Endothelial cell of umbilical vein (primary cell): ENCODE data around the gene NKRF. TPM values are rescaled to one million over a fixed set of nuclear protein-coding genes. Genes with fewer than 3 reads are reported as not detected.

Experiments
- BruUV-seq: library from RNA; stranded (reverse); fragments of 400-500 nt; replicated peaks from 2 replicates; lab custom pipeline; 2021; lab: Mats Ljungman, UMichigan
- CTCF ChIA-PET: fragments of 300-600, 350-600 bp; sonication (Branson Sonifier 250); formaldehyde crosslinking; loops from one replicate; lab custom pipeline; 2021; ENCODE audit warnings: antibody characterized with exemption, inconsistent platforms; lab: Charles Lee
- POLR2A ChIA-PET: fragments of 300-600, 350-600 bp; sonication (Branson Sonifier 250); formaldehyde crosslinking; loops from one replicate; lab custom pipeline; 2021; ENCODE audit warnings: antibody characterized with exemption, inconsistent platforms; lab: Charles Lee
- DNase-seq: peaks from one replicate; pipeline ENCODE4 v3.0.0-alpha.2; 2011; ENCODE audit warnings: low read depth, low spot score
- FAIRE-seq: peaks from 2 replicates; lab custom pipeline; 2011; peaks lifted over from hg19 to GRCh38; lab: Jason Lieb, UNC
- H2AFZ ChIP-seq: 2 replicates; pipeline ENCODE4 v1.6.0; 2012; ENCODE audit warnings: low read depth, low read length, control low read depth, inconsistent platforms
- H3K27ac ChIP-seq: 2 replicates; pipeline ENCODE4 v1.5.1; 2011; ENCODE audit warnings: low read depth, mild to moderate bottlenecking, control low read depth, low read length, moderate library complexity; ENCODE audit not compliant: insufficient read depth
- H3K27me3 ChIP-seq, 2 experiments: 2 replicates each; pipeline versions ENCODE4 v1.6.0 to v1.6.1; 2011; ENCODE audit warnings: low read length in 2 of 2, mixed read lengths in 1 of 2; ENCODE audit not compliant: control insufficient read depth in 2 of 2, insufficient read depth in 2 of 2
- H3K36me3 ChIP-seq, 2 experiments: 2 replicates in 1 of 2; 3 replicates in 1 of 2; pipeline ENCODE4 v1.5.1; 2011; ENCODE audit warnings: low read length in 2 of 2, mild to moderate bottlenecking in 1 of 2, moderate library complexity in 1 of 2; ENCODE audit not compliant: control insufficient read depth in 2 of 2, insufficient read depth in 2 of 2; ENCODE audit errors: extremely low read depth in 1 of 2
- H3K4me1 ChIP-seq: 3 replicates; pipeline ENCODE4 v1.5.1; 2011; ENCODE audit warnings: mild to moderate bottlenecking, low read length; ENCODE audit not compliant: control insufficient read depth, insufficient read depth; ENCODE audit errors: extremely low read depth
- H3K4me2 ChIP-seq: 2 replicates; pipeline ENCODE4 v1.6.1; 2011; ENCODE audit warnings: low read length, control low read depth, mixed read lengths; ENCODE audit not compliant: insufficient read depth
- H3K4me3 ChIP-seq, 3 experiments: fragments of 200-600 bp in 1 of 3; sonication (generic), shearing (Covaris generic) in 1 of 3; replicated peaks in 1 of 3; 2 replicates each; pipeline ENCODE4 v1.5.1; 2011 to 2016; ENCODE audit warnings: control low read depth in 3 of 3, low read length in 3 of 3, mild to moderate bottlenecking in 2 of 3, inconsistent platforms in 1 of 3, low read depth in 1 of 3, moderate library complexity in 1 of 3; ENCODE audit not compliant: insufficient read depth in 1 of 3
- H3K79me2 ChIP-seq: 2 replicates; pipeline ENCODE4 v1.6.0; 2012; ENCODE audit warnings: low read length, inconsistent platforms; ENCODE audit not compliant: control insufficient read depth, insufficient read depth
- H3K9ac ChIP-seq: replicated peaks from 2 replicates; pipeline ENCODE3; 2011; ENCODE audit warnings: low read length, control low read depth; ENCODE audit not compliant: insufficient read depth; ENCODE audit errors: extremely low read depth
- H3K9me1 ChIP-seq: replicated peaks from 3 replicates; pipeline ENCODE4 v1.6.0; 2011; ENCODE audit warnings: mild to moderate bottlenecking, low read length; ENCODE audit not compliant: control insufficient read depth, insufficient read depth; ENCODE audit errors: extremely low read depth
- H3K9me3 ChIP-seq: replicated peaks from 2 replicates; pipeline ENCODE4 v1.5.1; 2012; ENCODE audit warnings: low read length, inconsistent platforms; ENCODE audit not compliant: control insufficient read depth, insufficient read depth
- H4K20me1 ChIP-seq: replicated peaks from 2 replicates; pipeline ENCODE3; 2011; ENCODE audit warnings: mild to moderate bottlenecking, low read length; ENCODE audit not compliant: control insufficient read depth, insufficient read depth; ENCODE audit errors: extremely low read depth
- CTCF ChIP-seq, 2 donors: IDR thresholded peaks; 1 replicate in 1 of 2; 2 replicates in 1 of 2; pipeline ENCODE4 v1.5.1; 2011; ENCODE audit warnings: low read length in 2 of 2, mild to moderate bottlenecking in 2 of 2, moderate library complexity in 2 of 2, control low read depth in 1 of 2, inconsistent platforms in 1 of 2, low read depth in 1 of 2; ENCODE audit not compliant: insufficient read depth in 1 of 2; ENCODE audit errors: extremely low read depth in 1 of 2
- EZH2 ChIP-seq: IDR thresholded peaks from 2 replicates; pipeline ENCODE4 v1.6.1; 2012; ENCODE audit warnings: borderline replicate concordance, low read depth, mild to moderate bottlenecking, moderate library complexity, low read length, inconsistent platforms; ENCODE audit not compliant: severe bottlenecking
- FOS ChIP-seq: IDR thresholded peaks from 2 replicates; pipeline ENCODE4 v1.6.1; 2011; ENCODE audit warnings: mild to moderate bottlenecking, low read length, moderate library complexity, borderline replicate concordance; ENCODE audit not compliant: insufficient read depth
- GATA2 ChIP-seq: IDR thresholded peaks from 2 replicates; pipeline ENCODE4 v1.7.0; 2011; ENCODE audit warnings: low read depth, mild to moderate bottlenecking, moderate library complexity, mixed read lengths, low read length; ENCODE audit not compliant: insufficient read length, insufficient read depth
- JUN ChIP-seq: IDR thresholded peaks from 2 replicates; pipeline ENCODE4 v1.6.1; 2011; ENCODE audit warnings: borderline replicate concordance, low read depth; ENCODE audit not compliant: insufficient read length, insufficient read depth
- MAX ChIP-seq: IDR thresholded peaks from 2 replicates; pipeline ENCODE4 v1.6.1; 2011; ENCODE audit not compliant: insufficient read depth, insufficient read length
- MYC ChIP-seq: IDR thresholded peaks from one replicate; pipeline ENCODE4 v1.6.1; 2011; ENCODE audit warnings: mild to moderate bottlenecking, low read depth, low read length
- POLR2A ChIP-seq: IDR thresholded peaks from 2 replicates; pipeline ENCODE4 v1.6.1; 2012; ENCODE audit warnings: low read depth, mild to moderate bottlenecking, control low read depth, low read length
- dilution Hi-C: fragments of 300-500 bp; cut with MboI; formaldehyde crosslinking; loops from one replicate; pipeline ENCODE4 v1.15.0; 2019; ENCODE audit warnings: low sequenced_read_pairs; ENCODE audit not compliant: extremely low pct_ligation_motif_present
- intact Hi-C: fragments of 100-400 bp; cut with micrococcal nuclease; formaldehyde crosslinking; loops from one replicate; pipeline ENCODE4 v1.10.0; 2022
- polyA plus RNA-seq, 4 experiments: library from polyadenylated mRNA; depleted of rRNA in 3 of 4; stranded (reverse) in 3 of 4; unstranded in 1 of 4; fragments of >200 nt; gene quantifications; 2 replicates each; pipeline versions ENCODE4 v1.2.1 to v1.2.3, GENCODE V29; 2011 to 2012; ENCODE audit warnings: missing spikeins in 1 of 4
- total RNA-seq: library from RNA; stranded (reverse); gene quantifications from 2 replicates; pipeline ENCODE4 v1.2.3, GENCODE V29; 2021

NKRF gene
- total and polyA plus RNA-seq, 2 donors (not counting 3 experiments of a cell fraction or from before 2014, with no cell fraction given), result 2.8 to 12.0 TPM

- ChIA-PET CTCF (interaction anchor here (0.7 to 1.4 kb wide), 2 partner anchors 67 to 118 kb away, joined by 3 to 4 read pairs; no protein-coding TSS in a partner anchor), POLR2A (interaction anchor here (0.6 kb wide), 1 partner anchor 21 kb away, joined by 3 read pairs; no protein-coding TSS in a partner anchor)
- H3K4me3 ChIP-seq, result no peak overlapping the region
- no peaks in the 10 kb centered on the region for H3K9me3 ChIP-seq
- H3K9ac ChIP-seq, result no peak overlapping the region
- TF ChIP-seq GATA2 (no peak), FOS (no peak), JUN (no peak), CTCF (IDR thresholded peaks at IDR 0.05; ENCODE audit: extremely low read depth in 1 of 2, insufficient read depth in 1 of 2, low read depth in 1 of 2, low read length in 2 of 2) (no peak), EZH2 (no peak), MYC (no peak), POLR2A (no peak), MAX (no peak)
- dilution Hi-C loops, result no loop called here
- H2AFZ ChIP-seq, result no peak overlapping the region
- no peaks in the 10 kb centered on the region for H3K79me2 ChIP-seq
- DNase-seq (no peak), FAIRE-seq (no peak)
- no peaks in the 10 kb centered on the region for H3K36me3 ChIP-seq
- no peaks in the 10 kb centered on the region for H4K20me1 ChIP-seq
- no peaks in the 10 kb centered on the region for H3K9me1 ChIP-seq
- no peaks in the 10 kb centered on the region for H3K27me3 ChIP-seq
- BruUV-seq, result TSS peak; percentile 16
- intact Hi-C loops, result no loop called here
- no peak overlapping the region for H3K4me2 ChIP-seq
- no peak overlapping the region for H3K27ac ChIP-seq
- H3K4me1 ChIP-seq, result no peaks in the 10 kb centered on the region
Measured at GRCh38 chrX:119583431-119584059, 22.7 kb downstream of the NKRF start.
